IPS-18c (cell line): ENCODE measurements around the gene C1QTNF9.
"Not testable (repeated sequence)": the region's sequence is repeated elsewhere in the genome, so short reads cannot be mapped to it uniquely, and the experiment has no call there.

Experiments used
- H3K4me3 ChIP-seq: 2 replicates; pipeline ENCODE4 v1.7.0; 2013; ENCODE audit warnings: low read depth, mild to moderate bottlenecking, low read length, moderate library complexity; ENCODE audit not compliant: insufficient read depth
- H3K9me3 ChIP-seq: one replicate; pipeline ENCODE4 v1.6.1; 2013; ENCODE audit warnings: mild to moderate bottlenecking, low read length, moderate library complexity; ENCODE audit not compliant: control insufficient read depth, insufficient read depth

Gene C1QTNF9

DNA sequence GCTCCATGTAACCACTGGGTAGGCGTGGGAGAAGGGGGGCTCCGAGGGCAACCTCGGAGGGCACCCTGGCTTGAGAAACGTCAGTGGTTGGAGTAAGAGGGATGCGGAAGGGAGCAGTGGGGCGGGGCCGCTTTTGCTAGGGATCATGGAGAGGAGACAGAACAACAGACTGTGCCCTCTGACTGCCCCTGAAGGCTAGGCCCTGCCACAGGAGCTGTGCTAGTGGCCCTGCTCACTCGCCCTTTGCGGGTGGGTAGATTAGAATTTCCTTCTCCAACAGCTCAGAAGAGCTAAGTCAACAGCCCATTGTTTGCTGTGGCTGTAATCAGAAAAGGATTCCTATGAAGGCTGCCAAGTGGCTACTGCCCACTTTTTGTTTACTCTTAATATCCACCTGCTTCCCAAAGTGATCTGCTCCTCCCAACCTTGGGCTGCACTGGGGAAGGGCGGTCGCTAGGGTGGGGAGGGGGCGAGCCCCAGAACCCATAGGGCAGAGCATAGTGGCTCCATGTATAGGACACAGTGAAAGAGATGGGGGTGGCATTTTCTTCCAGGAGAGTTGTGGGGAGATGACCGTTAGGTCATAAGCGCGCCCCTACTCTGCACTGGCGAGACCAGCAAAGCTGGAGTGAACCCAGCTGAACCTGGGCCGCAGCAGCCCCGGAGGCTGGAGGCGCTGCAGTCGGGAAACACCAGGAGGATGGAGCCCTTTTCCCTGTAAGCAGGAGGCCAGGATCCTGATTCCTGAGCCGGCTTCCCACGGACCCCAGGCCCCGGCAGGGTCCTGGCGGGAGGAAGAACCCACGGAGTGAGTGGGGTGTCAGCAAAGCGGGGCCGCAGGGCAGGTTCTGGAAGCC lies 1.9 kb upstream of the C1QTNF9 start:
- H3K4me3 ChIP-seq = no peak overlapping the region
- H3K9me3 ChIP-seq = no peaks in the 10 kb centered on the region

GRCh38 chr13:24308068-24308445 lies 1.3 kb upstream of the C1QTNF9 start:
- H3K9me3 ChIP-seq = no peaks in the 10 kb centered on the region
- no peak overlapping the region for H3K4me3 ChIP-seq

DNA sequence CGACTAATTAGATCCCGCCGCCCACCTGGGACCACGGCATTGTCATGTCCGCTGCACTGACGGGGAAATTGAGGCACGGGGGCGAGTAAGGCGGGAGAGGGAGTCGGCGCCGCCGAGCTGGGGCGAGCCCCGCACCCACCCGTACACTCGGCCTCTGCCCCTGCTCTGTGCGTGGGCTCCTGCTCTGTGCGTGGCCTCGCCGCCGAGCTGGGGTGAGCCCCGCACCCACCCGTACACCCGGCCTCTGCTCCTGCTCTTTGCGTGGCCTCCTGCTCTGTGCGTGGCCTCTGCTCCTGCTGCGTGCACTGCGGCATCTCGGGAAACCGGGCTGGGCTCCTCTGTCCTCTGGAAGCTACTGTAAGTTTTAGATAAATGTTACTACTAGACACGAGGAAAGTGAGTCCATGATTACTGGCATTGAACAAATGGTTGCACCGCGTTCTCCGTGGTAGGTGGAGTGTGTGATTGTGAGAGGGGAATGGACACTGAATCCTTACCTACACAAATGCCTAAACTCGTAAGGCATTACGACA lies 826 bp upstream of the C1QTNF9 start:
- Histone ChIP-seq H3K4me3 (no peak overlapping the region), H3K9me3 (no peaks in the 10 kb centered on the region)

DNA sequence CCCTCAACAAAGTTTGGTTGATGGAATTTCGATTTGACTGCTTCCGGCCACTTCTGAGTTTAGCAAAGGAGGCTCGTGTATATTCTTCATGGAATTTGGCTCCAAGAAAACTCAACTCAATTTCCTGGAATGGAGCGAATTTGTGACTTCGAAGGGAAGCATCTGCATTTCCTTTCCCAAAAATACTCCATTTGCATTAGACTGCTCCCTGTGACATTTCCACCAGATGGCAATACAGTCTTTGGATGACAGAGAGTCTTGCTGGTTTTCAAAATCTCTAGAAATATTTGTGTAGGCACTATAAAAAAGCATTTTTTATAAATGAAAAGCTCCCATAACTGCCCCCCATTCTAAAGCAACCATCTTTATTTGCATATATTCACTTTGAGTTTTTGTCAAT lies 4.1 kb downstream of the C1QTNF9 start:
- Histone ChIP-seq H3K9me3 (no peaks in the 10 kb centered on the region), H3K4me3 (no peak overlapping the region)

GRCh38 chr13:24317835-24318234 lies 8.5 kb downstream of the C1QTNF9 start:
- not testable (repeated sequence) for H3K4me3 ChIP-seq, H3K9me3 ChIP-seq

- H3K9me3 ChIP-seq, H3K4me3 ChIP-seq: not testable (repeated sequence)
Measured at GRCh38 chr13:24318878-24319277, 9.5 kb downstream of the C1QTNF9 start.

- not testable (repeated sequence) for H3K4me3 ChIP-seq, H3K9me3 ChIP-seq
Measured at GRCh38 chr13:24319641-24320040, 10.3 kb downstream of the C1QTNF9 start.

- not testable (repeated sequence) for H3K4me3 ChIP-seq
Measured at GRCh38 chr13:24321416-24321815, 12.0 kb downstream of the C1QTNF9 start.

DNA sequence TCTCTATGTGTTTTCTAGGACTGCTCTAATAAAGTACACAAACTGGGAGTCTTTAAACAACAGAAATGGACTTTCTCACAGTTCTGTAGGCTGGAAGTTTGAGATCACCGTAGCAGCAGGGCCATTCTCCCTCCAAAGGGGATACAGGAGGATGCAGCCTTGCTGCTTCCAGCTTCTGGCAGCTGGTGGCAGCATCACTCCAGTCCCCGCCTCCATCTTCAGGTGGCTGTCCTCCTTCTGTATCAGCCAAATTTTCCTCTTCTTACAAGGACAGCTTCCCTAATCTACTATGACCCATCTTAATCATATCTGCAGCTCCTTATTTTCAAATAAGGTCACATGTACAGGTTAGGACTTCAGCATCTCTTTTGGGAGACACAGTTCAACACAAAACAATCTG lies 13.1 kb downstream of the C1QTNF9 start:
- H3K9me3 ChIP-seq, H3K4me3 ChIP-seq: not testable (repeated sequence)

More at GRCh38 chr13:24321416-24321815, 12.0 kb downstream of the C1QTNF9 start:
- H3K9me3 ChIP-seq = not testable (repeated sequence)

GRCh38 chr13:24323036-24323738 lies 13.8 kb downstream of the C1QTNF9 start:
- no peak overlapping the region for H3K4me3 ChIP-seq
- H3K9me3 ChIP-seq = no peaks in the 10 kb centered on the region

DNA sequence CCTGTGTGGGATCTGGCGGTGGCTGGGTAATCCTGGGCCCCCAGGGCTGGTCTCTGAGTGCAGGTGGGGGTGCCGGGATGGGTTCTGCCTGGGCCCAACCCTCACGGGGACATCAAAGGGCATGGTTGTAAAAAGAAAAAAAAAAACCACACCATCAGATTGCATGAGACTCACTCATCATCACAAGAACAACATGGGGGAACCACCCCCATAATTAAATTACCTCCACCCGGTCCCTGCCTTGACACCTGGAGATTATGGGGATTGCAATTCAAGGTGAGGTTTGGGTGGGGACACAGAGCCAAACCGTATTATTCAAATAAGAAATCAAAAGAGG lies 14.3 kb downstream of the C1QTNF9 start:
- H3K4me3 ChIP-seq = no peak overlapping the region
- H3K9me3 ChIP-seq = no peaks in the 10 kb centered on the region

GRCh38 chr13:24327598-24327997 lies 18.2 kb downstream of the C1QTNF9 start:
- not testable (repeated sequence) for H3K9me3 ChIP-seq, H3K4me3 ChIP-seq

DNA sequence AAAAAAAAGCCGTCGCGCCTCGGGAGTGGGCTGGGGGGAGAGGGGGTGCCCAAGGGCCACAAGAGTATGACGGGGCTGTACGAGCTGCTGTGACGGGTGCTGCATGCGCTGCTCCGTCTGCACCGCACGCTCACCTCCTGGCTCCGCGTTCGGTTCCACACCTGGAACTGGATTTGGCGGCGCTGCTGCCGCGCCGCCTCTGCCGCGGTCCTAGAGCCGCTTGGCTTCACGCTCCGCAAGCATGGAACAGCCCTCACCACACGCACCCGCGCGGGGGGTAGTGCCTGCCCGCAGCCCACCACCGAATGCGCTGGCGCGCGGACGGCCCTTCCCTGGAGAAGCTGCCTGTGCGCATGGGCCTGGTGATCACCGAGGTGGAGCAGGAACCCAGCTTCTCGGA lies 18.8 kb downstream of the C1QTNF9 start:
- H3K9me3 ChIP-seq = no peaks in the 10 kb centered on the region
- peak overlapping the region; percentile 44; the same call in 1 of the 2 replicates for H3K4me3 ChIP-seq

- no peak overlapping the region for H3K4me3 ChIP-seq
- no peaks in the 10 kb centered on the region for H3K9me3 ChIP-seq
Measured at GRCh38 chr13:24338721-24339120, 29.3 kb downstream of the C1QTNF9 start.

DNA sequence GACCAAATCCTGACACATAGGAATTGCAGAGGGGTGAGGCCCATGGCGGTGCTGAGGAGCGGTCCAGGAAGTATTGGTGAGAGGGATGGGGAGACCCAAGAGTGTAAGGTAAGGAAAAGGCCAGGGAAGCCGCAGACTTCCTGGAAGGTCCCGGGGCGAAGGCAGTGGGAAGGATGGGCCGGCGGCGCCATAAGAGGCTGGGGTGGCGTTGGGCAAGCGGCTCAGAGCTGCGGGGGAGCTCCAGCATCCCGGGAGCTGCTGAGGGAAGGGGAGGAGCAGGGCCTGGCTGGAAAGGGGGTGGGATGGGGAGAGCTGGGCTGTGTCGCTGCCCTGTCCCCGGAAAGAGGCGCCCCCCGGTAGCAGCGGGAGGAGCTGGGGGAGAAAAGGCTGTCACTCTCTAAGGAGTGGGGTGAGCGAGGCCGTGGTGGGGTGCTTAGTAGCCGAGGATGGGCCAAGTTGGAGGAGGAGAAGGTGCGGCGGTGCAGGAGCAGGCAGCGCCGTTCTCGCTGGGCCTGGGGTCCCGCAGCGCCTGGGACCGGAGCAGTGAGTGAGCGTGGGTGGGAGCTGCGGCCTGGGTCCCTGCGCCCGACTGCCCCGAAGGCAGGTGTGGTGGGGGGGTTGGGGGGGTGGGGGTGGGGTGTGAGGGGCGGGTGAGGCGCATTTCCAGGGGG lies 30.7 kb downstream of the C1QTNF9 start:
- Histone ChIP-seq H3K4me3 (no peak overlapping the region), H3K9me3 (no peaks in the 10 kb centered on the region)

DNA sequence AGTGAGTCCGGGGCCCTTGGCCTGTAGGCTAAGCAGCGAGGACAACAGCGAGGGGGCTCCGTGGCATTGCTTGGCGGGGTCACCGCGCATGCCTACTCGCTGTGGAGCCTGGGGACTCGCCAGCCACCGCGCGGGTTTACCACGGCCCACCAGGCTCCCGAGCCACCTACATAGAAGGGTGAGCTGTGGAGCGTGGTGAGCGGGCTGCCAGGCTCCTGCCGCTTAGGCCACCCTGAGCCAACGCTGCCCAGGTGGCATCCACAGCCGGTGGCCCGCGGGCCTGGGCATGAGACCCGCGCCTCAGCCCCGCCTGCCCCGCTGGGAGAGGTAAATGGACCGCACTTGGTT lies 31.2 kb downstream of the C1QTNF9 start:
- Histone ChIP-seq H3K9me3 (no peaks in the 10 kb centered on the region), H3K4me3 (no peak overlapping the region)

- Histone ChIP-seq H3K9me3 (no peaks in the 10 kb centered on the region), H3K4me3 (no peak overlapping the region)
Measured at GRCh38 chr13:24341439-24341838, 32.1 kb downstream of the C1QTNF9 start.

DNA sequence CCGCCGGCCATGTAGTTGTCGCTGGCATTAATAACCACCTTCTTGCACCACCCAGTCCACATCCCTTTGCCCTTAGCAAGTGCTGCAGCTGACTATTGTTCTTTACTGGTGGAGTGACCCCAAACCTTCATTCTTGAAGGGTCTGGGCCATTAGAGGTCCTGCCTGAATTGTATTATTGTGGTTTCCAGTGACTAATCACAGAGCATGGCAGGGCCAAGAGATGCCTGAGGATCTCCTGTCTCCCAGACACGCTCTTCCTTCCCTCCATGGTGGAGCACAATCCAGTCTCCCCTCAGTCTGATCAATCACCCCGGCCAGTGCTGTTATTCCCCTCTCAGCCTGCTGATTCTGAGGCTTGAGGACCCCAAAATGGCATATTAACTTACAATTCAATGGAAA lies 39.0 kb downstream of the C1QTNF9 start:
- Histone ChIP-seq H3K9me3 (no peaks in the 10 kb centered on the region), H3K4me3 (no peak overlapping the region)
